DMS153 treated with DMSO at 0.1 percent for 48 hours (cell line): Measurements from ENCODE around the gene ABCG5.
A peak's percentile ranks its signal among the peaks of the same experiment; 100 is the strongest.

Experiments
- DNase-seq: peaks from one replicate; lab custom pipeline; 2025; ENCODE audit not compliant: unreplicated experiment; lab: John Stamatoyannopoulos, UW

The ABCG5 gene

DNA sequence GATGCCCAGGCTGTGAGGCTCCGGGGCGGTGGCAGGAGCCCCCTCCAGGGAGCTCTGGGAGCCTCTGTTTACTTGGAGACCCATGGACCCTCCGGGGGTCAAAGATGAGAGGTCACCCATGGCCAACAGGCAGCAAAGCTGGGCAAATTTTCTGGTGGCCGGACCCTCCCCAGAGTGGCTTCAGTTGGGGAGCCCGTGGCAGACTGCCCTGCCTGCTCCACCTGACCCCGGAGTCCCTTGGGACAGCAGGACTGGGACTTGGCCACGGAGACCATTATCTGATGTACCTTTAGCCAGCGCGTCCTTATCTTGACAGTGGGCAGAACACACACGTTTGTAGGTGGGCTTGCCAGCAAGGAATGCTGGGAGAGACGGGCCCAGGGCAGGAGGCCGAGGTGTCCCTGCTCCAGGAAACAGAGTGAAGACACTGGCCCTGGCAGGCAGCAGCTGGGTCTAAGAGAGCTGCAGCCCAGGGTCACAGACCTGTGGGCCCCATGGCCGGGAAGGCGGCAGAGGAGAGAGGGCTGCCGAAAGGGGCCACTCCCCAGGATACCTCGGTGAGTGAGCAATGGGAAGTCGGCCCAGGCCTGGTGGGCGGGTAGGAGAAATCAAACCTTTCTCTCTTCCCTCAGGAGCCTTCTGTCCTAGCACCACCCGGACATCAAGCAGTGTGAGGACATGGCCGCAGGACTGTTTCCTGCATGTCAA is at the start of gene ABCG5, which contains the start of gene ABCG8:
TSS of gene ABCG5 (minus strand) at position 280 of the 708 bp plus-strand sequence. CDS start at position 120, 160 bp downstream.
TSS of gene ABCG8 (plus strand) at position 412 of the 708 bp plus-strand sequence. CDS start at position 495, 83 bp downstream.
- no peak for DNase-seq

DNA sequence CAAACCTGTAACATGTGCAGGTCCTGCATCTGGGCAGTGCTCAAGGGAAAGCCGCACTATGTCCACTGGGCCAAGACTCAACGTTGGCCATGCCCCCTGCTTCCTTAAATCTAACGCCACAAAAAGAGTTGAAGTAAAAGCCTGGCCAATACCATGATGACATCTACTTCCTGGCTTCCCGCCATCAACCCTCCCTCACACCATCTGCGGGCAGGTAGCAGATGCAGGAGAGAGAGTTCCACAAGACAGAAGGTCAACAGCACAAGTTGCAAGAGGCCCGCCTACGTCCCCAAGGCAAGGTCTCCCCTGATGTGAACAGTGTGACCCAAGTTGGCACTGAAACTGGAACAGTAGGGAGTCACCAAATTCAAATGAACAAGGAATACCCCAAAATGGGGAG is 48.5 kb upstream of the ABCG5 start:
- DNase-seq, result no peak

DNA sequence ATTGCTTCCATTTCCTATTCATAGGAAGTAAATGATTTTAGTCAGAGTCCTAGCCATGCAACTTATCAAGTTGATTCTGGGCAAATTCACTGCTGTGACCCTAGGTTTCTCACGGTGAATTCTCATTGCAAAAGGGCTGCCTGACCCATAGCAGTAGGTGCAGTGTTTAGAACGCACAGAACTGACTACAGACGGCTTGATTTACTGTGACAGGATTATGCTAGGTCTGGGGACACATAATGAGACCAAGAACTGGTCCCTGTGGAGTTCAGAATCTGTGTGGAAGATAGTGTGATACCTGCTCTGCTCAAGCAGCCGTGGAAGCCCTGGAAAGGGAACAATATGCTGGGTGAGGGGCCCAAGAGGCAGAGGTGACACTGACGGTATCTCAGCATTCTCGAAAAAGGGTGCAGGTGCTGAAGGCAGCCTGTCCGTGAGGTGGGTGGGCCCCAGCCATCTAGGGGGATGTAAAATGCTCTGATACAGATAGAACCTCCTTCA is 46.5 kb upstream of the ABCG5 start:
- DNase-seq, result no peak

DNA sequence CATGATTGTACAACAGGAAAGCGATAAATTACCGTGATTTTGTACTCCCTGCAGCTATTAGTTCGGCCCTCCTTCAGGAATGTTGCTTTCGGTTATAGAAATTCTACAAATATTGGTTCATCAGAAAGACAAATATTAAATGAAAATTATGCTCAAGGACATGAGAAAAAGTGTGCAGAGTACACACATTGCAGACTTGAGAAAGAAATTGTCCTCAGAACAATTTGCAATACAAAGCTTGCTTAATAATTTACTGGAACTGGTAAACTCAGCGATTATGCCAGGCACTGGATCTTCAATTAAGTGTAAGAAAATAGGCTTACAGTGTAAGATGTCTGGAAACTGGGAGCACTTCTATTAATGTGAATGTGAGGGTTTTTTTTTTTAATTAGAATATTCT is 46.0 kb upstream of the ABCG5 start:
- no peak for DNase-seq

DNA sequence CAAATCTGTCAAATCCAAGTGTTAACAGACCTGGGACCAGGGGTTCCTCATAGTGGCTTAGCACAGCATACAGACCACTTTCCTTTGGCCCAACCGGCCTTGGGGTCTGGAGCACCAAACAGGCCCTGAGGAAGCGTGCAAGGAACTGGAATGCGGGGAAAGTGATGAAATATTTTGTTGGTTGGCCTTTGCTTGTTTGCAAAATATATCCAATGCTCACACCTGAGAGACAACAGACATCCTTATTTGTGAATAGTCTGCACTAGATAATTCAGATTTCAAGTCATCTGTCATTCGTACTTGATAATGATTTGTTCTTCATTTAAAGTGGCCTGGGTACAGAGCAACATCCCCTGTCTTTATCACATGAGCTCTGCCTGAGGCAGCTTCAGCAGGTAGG is 43.7 kb upstream of the ABCG5 start:
- no peak for DNase-seq

DNA sequence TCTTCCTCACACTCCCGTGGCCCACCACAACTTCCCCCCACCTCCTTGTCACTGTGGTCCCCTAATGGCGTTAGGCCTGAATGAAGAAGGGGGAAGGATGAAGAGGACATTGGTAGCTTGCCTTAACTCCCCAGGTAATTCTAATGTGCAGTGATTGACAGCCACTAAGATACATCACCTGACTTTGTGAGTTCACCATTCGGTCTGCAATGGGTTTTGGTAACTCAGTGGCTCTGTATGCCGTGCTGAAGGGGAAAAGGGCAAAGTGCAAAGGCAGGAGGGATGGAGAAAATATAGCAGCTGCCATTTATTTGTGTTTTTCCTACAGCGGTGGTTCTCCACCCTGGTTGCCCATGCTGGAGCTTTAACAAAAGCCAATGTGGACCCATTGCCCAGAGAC is 42.3 kb upstream of the ABCG5 start:
- DNase-seq, result no peak

DNA sequence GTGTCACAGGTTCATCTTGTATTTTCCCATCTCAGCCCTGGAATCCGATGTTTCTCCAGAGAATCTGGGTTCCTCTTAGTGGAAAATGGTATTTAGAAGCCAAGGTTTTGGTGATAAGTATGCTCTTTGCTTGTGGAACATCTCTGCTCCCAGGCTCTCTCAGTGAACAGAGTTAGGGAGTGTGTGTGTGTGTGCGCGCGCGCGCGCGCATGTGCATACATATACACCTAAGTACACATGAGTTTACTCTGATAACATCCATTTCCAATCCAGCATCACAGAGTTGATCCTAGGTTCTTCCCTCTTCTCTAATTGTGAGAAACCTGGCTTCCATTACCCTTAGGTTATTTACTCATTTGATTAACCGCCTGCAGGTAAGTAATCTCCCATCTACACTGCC is 41.8 kb upstream of the ABCG5 start:
- no peak for DNase-seq

DNA sequence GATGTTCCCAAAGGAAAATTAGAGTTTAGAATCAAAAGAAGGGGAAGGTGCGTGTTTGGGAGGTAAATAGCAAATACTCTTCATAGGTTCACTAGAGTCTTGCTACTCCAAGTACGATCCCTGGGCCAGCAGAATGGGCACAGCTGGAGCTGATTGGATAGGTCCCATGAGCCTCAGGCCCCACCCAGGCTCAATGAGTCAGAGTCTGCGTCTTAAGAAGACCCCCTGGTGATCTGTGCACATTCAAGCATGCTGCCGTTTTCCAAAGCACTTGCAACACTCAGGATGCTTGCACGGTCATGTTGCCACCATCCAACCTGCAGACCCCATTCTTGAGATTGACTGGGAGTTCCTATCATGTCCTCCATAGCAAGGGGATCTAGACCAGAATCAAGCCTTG is 40.6 kb upstream of the ABCG5 start:
- no peak for DNase-seq

DNA sequence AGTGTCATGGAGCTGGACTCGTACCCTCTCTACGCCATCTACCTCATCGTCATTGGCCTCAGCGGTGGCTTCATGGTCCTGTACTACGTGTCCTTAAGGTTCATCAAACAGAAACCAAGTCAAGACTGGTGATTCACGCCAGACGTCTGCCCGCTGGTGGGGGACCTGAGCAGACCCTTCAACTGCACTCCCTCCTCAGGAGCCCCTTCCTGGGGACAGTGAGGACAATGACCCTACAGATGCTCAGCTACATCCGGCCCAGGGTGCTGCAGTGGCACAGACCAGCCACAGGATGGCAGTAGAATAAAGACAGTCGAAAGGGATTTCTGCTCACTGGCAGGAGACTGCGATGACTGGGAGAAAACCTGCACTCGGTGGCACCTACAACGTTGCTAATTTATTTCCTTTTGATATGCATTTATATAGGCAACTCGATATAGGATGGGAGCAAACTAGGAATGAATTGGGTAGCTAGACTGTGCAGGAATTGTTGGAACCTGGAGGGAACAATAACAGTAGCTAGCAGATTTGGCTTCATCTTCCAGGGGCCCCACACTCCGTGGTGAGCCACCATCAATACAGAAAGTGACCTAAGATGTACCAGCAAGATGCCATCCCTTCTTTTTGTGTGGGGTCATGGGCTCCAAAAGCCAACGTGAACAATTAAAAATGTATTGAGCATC is 39.3 kb upstream of the ABCG5 start:
- peak; percentile 81 for DNase-seq

DNA sequence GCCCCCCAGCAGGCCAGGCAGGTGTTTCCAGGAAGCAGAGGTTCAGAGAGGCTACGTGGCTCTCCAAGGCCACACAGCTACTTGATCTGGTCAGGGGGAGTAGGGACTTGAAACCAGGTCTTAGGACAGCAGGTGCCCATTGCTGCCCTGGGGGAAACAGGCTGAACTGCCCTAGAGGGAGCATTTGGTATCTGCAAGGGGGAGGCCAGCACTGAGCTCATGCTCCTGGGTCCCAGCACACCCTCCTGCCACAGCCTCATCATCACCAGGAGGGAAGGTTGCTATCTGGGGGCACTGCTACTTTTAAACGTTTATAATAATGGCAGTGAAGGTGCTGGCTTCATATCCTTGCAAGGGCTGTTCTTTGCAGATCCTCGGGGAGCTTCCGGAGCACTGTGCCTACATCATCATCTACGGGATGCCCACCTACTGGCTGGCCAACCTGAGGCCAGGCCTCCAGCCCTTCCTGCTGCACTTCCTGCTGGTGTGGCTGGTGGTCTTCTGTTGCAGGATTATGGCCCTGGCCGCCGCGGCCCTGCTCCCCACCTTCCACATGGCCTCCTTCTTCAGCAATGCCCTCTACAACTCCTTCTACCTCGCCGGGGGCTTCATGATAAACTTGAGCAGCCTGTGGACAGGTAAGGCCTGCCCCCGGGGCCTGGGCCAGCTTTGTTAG is 36.3 kb upstream of the ABCG5 start:
- DNase-seq, result no peak

DNA sequence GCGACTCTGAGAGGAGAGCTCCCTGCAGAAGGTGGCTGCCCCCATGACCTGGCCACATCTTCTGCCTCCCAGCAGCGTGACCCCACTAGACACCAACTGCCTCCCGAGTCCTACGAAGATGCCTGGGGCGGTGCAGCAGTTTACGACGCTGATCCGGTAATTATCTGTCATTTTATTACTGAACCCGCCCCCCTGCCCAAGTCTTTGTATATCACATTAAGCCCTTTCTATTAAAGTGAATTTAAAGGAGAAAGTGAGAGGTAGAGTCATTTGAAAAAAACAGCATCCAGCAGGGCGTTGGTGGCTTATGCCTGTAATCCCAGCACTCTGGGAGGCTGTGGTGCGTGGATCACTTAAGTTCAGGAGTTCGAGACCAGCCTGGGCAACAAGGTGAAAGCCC is 33.5 kb upstream of the ABCG5 start:
- no peak for DNase-seq

DNA sequence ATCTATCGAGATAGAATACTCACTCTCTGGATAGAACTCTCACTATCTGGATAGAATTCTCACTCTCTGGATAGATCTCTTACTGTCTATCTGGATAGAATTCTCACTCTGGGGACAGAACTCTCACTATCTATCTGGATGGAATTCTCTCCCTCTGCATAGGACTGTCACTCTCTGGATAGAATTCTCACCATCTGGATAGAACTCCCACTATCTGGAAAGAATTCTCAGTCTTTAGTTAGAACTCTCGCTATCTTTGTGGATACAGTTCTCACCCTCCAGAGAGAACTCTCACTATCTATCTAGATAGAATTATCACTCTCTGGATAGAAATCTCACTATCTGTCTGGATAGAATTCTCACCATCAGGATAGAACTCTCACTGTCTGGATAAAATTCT is 16.7 kb upstream of the ABCG5 start:
- no peak for DNase-seq

DNA sequence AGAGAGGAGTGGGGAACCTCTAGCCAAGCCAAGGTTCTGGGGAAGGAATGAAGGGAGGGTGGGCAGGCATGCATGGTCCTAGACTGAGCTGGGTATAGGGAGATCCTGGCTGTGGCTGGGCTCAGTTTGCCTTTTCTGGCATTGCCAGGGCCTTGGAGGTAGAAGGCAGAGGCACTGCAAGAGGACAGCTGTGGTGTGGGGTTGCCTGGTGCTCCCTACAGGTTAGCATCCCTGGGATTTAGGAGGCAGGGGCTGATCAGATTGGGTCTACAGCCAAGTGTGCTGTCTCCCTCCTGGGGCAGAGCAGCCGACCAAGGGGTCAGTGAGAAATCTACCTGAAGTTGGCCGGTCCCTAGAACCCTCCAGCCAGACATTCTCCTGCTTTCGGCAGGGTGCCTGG is 16.0 kb upstream of the ABCG5 start:
- no peak for DNase-seq

DNA sequence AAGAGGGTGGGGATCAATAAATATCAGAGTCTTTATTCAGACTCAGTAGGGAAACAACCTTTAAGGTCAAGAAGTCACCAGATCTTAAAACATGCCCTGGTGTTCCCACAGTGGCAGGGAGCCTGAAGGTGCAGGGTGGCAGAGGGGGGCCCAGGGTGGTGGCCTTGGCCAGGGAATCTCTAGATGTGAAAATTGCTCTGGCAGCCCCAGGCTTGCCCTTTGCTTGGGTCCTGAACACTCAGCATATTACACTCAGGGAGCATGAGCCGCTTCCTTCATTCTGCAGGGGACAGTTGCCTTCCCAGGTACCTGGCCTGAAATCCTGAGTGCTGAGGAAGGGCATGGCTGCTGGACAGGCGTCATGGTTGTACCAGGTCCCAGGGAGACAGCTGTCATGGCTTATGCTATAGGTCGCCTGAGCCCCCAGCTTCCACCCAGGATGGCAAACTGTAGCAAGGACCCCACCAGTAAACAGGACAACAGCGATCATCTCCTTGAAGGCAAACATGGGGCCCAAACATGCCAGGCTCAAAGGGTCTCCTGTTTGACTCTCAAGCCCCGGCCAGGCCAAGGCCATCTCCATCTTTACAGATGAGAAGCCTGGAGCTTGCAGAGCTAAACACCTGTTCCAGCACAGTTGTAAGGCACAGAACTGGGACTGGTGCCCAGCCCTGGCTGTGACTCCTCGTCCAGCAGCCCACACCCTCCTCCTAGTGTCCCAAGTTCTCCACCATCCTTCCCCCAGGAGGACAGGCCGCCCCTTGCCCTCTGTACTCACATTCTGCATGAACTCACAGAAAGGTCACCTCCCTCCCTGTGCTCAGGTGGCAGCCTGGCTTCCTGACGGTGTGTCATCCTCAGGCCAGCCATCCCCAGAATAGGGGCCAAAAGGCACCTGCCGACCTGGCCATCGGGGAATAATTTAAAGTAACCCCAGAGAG is 14.8 kb upstream of the ABCG5 start:
- DNase-seq, result no peak

DNA sequence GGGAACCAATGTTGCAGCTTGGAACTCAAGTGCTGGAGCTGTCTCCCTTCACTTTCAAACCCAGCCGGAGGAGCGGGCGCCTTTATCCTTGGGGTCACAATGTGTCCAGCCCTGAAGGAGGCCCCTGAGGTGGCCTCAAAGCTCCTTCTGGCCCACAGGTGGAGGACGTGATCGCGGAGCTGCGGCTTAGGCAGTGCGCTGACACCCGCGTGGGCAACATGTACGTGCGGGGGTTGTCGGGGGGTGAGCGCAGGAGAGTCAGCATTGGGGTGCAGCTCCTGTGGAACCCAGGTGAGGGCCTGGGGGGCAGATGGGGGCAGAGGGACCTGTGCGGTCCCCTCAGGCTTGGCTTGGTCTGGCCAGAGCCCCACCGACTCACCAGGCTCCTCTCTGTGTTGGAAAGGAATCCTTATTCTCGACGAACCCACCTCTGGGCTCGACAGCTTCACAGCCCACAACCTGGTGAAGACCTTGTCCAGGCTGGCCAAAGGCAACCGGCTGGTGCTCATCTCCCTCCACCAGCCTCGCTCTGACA is 13.6 kb upstream of the ABCG5 start:
- DNase-seq, result no peak

DNA sequence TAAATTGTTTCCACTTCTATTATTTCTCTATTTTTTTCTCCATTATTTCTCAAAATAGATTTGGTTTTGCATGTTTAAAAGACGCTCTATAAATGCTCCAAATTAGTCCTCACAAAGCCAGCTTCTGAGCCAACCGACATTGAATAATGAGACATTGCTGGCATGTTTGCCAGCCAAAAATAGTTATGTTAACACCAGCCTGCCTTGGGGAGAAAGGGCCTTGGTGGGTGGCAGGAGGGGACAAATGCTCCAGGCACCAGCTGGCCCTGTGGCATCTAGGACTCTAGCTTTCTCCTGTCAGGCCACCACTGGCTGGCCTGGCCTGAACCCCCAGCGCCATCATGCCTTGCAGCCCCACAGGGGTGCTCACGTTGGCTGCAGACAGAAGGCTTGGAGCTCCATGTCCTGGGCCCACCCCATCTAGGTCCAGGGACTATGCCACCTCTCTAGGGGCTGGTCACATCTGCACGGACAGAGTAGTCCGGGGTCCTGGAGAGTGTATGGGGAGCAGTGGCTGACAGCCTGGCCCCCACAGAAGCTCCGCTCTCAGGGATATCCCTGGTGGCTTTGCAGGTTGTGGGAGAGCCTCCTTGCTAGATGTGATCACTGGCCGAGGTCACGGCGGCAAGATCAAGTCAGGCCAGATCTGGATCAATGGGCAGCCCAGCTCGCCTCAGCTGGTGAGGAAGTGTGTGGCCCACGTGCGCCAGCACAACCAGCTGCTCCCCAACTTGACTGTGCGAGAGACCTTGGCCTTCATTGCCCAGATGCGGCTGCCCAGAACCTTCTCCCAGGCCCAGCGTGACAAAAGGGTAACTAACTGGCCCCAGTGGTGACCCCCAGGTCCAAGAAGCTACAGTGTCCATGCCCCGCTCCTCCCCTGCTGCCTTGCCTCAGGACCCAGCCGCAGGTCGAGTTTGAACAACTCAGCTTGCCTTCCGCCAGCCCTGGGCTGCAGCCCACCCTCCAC is 12.7 kb upstream of the ABCG5 start:
- no peak for DNase-seq

DNA sequence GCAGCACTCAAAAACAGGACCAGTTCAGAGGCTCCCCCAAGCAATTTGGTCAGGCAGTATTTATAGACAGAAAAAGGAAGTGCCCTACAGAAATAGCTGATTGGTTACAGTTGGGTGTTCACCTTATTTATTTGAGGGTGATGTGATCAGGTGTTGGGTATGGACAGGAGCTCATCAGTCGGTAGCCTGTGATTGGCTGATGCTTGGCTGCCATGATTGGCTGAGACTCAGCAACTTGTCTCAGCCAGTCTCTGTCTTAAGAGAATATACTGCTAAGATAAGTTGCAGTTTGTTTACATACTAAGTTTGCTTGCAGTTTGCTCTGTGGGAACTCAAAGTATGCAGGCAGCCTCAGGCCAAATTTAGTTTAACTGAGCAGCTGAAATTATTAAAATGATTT is 9.6 kb upstream of the ABCG5 start:
- DNase-seq, result no peak

DNA sequence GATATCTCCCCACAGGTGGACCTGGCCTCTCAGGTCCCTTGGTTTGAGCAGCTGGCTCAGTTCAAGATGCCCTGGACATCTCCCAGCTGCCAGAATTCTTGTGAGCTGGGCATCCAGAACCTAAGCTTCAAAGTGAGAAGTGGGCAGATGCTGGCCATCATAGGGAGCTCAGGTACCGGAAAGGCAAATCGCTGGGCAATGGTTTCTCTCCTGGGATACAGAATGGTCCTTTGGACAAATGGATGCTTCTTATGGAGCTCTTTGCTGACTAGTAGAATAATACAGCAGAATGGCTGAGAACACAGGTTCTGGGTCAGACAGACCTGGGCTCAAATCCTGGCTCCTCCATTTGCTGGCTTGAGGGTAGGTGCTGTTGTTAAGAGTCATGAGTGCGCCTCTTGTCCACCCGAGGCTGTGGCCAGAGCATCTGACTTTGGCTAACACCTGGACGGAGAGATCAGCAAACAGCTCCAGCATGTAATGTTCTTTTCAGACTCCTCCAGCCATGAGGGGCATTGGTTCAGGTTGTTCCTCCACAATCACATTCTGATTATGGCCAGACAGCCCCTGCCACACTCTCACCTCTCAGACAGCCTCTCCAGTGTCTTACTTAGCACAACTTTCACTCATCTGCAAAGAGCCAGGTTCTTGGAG is 7.6 kb upstream of the ABCG5 start:
- DNase-seq, result no peak

DNA sequence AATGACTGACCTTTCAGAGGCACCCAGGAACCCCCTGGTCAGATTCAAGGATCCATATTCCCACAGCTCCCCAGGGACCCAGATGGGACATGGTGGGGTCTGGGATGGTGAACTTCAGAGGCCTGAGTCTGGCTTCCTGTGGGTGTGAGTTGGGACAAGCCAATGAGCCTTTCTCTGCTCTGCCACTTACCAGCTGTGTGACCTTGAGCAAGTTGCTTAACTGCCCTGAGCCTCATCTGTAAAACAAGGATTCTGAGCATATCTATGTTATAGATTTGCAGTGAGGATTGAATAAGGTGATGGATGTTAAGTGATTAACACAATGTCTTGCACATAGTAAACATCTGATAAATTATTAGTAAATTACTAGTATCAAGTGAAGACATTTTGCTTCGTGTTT is 6.5 kb upstream of the ABCG5 start:
- DNase-seq, result no peak
